ENCODE measurements around the gene HACE1.

DNA sequence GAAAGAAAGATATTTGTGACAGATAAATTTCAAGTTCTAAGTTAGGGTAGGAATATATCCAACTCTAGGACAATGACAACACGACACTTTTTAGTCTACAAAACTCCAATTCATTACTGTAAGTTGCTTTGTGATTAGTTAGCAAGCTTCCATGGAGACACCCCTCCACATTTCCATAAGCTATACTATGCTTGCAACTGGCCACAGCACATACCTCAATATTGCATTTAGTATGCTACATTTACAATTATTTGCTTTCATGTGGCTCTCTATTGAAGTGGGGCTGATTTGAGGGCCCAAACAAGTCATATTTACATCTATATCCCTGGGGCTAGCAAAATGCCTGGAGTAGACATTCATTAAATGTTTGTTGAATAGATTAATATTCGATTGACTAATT is 129.3 kb downstream of the HACE1 start:
- no peak for TF ChIP-seq CTCF (IDR thresholded peaks at IDR 0.05)
- TF ChIP-seq POLR2AphosphoS5 (IDR thresholded peaks at IDR 0.05; ENCODE audit: insufficient read depth in 1 of 2, low read depth in 1 of 2), result no peak
- TF ChIP-seq POLR2A (IDR thresholded peaks at IDR 0.05), result no peak
